ENCODE results near the gene CANX.

CANX gene

GRCh38 chr5:179727106-179727505, 28.3 kb downstream of the CANX start:
- no peak overlapping the region for H3K4me3 ChIP-seq (ENCODE audit: low read depth, low read length)
- TF ChIP-seq, protein P1, sequence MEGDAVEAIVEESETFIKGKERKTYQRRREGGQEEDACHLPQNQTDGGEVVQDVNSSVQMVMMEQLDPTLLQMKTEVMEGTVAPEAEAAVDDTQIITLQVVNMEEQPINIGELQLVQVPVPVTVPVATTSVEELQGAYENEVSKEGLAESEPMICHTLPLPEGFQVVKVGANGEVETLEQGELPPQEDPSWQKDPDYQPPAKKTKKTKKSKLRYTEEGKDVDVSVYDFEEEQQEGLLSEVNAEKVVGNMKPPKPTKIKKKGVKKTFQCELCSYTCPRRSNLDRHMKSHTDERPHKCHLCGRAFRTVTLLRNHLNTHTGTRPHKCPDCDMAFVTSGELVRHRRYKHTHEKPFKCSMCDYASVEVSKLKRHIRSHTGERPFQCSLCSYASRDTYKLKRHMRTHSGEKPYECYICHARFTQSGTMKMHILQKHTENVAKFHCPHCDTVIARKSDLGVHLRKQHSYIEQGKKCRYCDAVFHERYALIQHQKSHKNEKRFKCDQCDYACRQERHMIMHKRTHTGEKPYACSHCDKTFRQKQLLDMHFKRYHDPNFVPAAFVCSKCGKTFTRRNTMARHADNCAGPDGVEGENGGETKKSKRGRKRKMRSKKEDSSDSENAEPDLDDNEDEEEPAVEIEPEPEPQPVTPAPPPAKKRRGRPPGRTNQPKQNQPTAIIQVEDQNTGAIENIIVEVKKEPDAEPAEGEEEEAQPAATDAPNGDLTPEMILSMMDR (IDR thresholded peaks at IDR 0.05; ENCODE audit: low read depth, low read length, missing control alignments) = no peak
- DNase-seq (ENCODE audit: low read depth) = no peak

GRCh38 chr5:179729303-179729702, 30.5 kb downstream of the CANX start:
- TF ChIP-seq, protein P1 (IDR thresholded peaks at IDR 0.05; ENCODE audit: low read depth, low read length, missing control alignments) = no peak
- DNase-seq (ENCODE audit: low read depth) = no peak
- H3K4me3 ChIP-seq (ENCODE audit: low read depth, low read length) = no peak overlapping the region

- no peak for DNase-seq (ENCODE audit: low read depth)
- H3K4me3 ChIP-seq (ENCODE audit: low read depth, low read length) = no peak overlapping the region
- TF ChIP-seq, protein P1 (IDR thresholded peaks at IDR 0.05; ENCODE audit: low read depth, low read length, missing control alignments) = no peak
Observed at GRCh38 chr5:179729727-179730126, 31.0 kb downstream of the CANX start.

DNA sequence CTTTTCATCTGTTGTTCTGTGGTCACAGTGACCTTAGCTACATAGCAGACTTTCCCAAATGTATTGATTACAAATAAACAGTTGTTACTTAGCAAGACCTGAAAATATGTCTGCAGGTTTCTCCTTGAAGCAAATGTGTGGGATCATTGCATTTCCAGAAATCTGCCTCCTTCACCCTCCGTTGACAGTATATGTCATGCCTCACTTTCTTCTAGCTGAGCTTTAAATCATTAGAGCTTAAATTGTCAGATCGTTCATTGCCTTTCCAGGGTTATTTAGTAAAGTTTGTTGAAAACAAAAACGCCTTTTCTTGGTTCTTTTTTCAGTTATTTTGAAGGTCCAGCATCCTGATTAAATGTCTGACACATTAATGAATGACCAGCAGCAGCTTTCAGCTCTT, 31.6 kb downstream of the CANX start:
- TF ChIP-seq, protein P1 (IDR thresholded peaks at IDR 0.05; ENCODE audit: low read depth, low read length, missing control alignments) = no peak
- no peak for DNase-seq (ENCODE audit: low read depth)
- H3K4me3 ChIP-seq (ENCODE audit: low read depth, low read length) = no peak overlapping the region

DNA sequence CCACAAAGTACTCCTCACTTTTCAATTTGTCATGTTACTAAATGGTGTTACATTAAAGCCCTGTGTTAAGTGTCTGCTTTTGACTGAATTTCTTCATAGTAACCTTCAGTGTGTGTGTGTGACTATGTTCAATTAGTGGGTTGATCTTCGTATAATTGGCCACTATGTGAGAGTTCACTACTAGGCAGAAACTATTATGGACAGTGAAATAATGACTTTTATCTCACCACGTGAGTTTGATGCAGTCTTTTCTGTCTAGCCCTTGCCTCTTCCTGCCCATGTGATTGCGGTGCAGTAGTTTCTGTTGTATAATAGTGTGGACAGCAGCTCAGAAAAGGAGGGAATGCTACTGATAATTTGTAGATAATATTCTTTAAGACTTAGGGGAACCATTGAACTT, 32.1 kb downstream of the CANX start:
- TF ChIP-seq, protein P1 (IDR thresholded peaks at IDR 0.05; ENCODE audit: low read depth, low read length, missing control alignments) = no peak
- DNase-seq (ENCODE audit: low read depth) = no peak
- no peak overlapping the region for H3K4me3 ChIP-seq (ENCODE audit: low read depth, low read length)

GRCh38 chr5:179731791-179732411, 33.1 kb downstream of the CANX start:
- DNase-seq (ENCODE audit: low read depth) = peak; percentile 47
- H3K4me3 ChIP-seq (ENCODE audit: low read depth, low read length) = peak overlapping the region; percentile 38
- TF ChIP-seq, protein P1 (IDR thresholded peaks at IDR 0.05; ENCODE audit: low read depth, low read length, missing control alignments) = no peak

GRCh38 chr5:179732412-179732917, 33.7 kb downstream of the CANX start, which contains the start of gene MAML1:
Gene MAML1 (plus strand): TSS chr5:179732822. CDS start chr5:179733113, 291 bp downstream.
- TF ChIP-seq, protein P1 (IDR thresholded peaks at IDR 0.05; ENCODE audit: low read depth, low read length, missing control alignments) = no peak
- peak within 1 kb of the TSS; percentile 70 for H3K4me3 ChIP-seq (ENCODE audit: low read depth, low read length)
- peak; percentile 99 for DNase-seq (ENCODE audit: low read depth)
